Endothelial cell of umbilical vein (primary cell): Measurements from ENCODE around the gene TBC1D5. TPM values are rescaled to one million over a fixed set of nuclear protein-coding genes. Genes with fewer than 3 reads are reported as not detected.

ENCODE experiments used
- BruUV-seq: library from RNA; stranded (reverse); fragments of 400-500 nt; replicated peaks from 2 replicates; lab custom pipeline; 2021; lab: Mats Ljungman, UMichigan
- CTCF ChIA-PET: fragments of 300-600, 350-600 bp; sonication (Branson Sonifier 250); formaldehyde crosslinking; loops from one replicate; lab custom pipeline; 2021; ENCODE audit warnings: antibody characterized with exemption, inconsistent platforms; lab: Charles Lee
- POLR2A ChIA-PET: fragments of 300-600, 350-600 bp; sonication (Branson Sonifier 250); formaldehyde crosslinking; loops from one replicate; lab custom pipeline; 2021; ENCODE audit warnings: antibody characterized with exemption, inconsistent platforms; lab: Charles Lee
- DNase-seq: peaks from one replicate; pipeline ENCODE4 v3.0.0-alpha.2; 2011; ENCODE audit warnings: low read depth, low spot score
- FAIRE-seq: peaks from 2 replicates; lab custom pipeline; 2011; peaks lifted over from hg19 to GRCh38; lab: Jason Lieb, UNC
- H2AFZ ChIP-seq: 2 replicates; pipeline ENCODE4 v1.6.0; 2012; ENCODE audit warnings: low read depth, low read length, control low read depth, inconsistent platforms
- H3K27ac ChIP-seq: 2 replicates; pipeline ENCODE4 v1.5.1; 2011; ENCODE audit warnings: low read depth, mild to moderate bottlenecking, control low read depth, low read length, moderate library complexity; ENCODE audit not compliant: insufficient read depth
- H3K27me3 ChIP-seq, 2 experiments: 2 replicates each; pipeline versions ENCODE4 v1.6.0 to v1.6.1; 2011; ENCODE audit warnings: low read length in 2 of 2, mixed read lengths in 1 of 2; ENCODE audit not compliant: control insufficient read depth in 2 of 2, insufficient read depth in 2 of 2
- H3K36me3 ChIP-seq, 2 experiments: 2 replicates in 1 of 2; 3 replicates in 1 of 2; pipeline ENCODE4 v1.5.1; 2011; ENCODE audit warnings: low read length in 2 of 2, mild to moderate bottlenecking in 1 of 2, moderate library complexity in 1 of 2; ENCODE audit not compliant: control insufficient read depth in 2 of 2, insufficient read depth in 2 of 2; ENCODE audit errors: extremely low read depth in 1 of 2
- H3K4me1 ChIP-seq: 3 replicates; pipeline ENCODE4 v1.5.1; 2011; ENCODE audit warnings: mild to moderate bottlenecking, low read length; ENCODE audit not compliant: control insufficient read depth, insufficient read depth; ENCODE audit errors: extremely low read depth
- H3K4me2 ChIP-seq: 2 replicates; pipeline ENCODE4 v1.6.1; 2011; ENCODE audit warnings: low read length, control low read depth, mixed read lengths; ENCODE audit not compliant: insufficient read depth
- H3K4me3 ChIP-seq, 3 experiments: fragments of 200-600 bp in 1 of 3; sonication (generic), shearing (Covaris generic) in 1 of 3; replicated peaks in 1 of 3; 2 replicates each; pipeline ENCODE4 v1.5.1; 2011 to 2016; ENCODE audit warnings: control low read depth in 3 of 3, low read length in 3 of 3, mild to moderate bottlenecking in 2 of 3, inconsistent platforms in 1 of 3, low read depth in 1 of 3, moderate library complexity in 1 of 3; ENCODE audit not compliant: insufficient read depth in 1 of 3
- H3K79me2 ChIP-seq: 2 replicates; pipeline ENCODE4 v1.6.0; 2012; ENCODE audit warnings: low read length, inconsistent platforms; ENCODE audit not compliant: control insufficient read depth, insufficient read depth
- H3K9ac ChIP-seq: replicated peaks from 2 replicates; pipeline ENCODE3; 2011; ENCODE audit warnings: low read length, control low read depth; ENCODE audit not compliant: insufficient read depth; ENCODE audit errors: extremely low read depth
- H3K9me1 ChIP-seq: replicated peaks from 3 replicates; pipeline ENCODE4 v1.6.0; 2011; ENCODE audit warnings: mild to moderate bottlenecking, low read length; ENCODE audit not compliant: control insufficient read depth, insufficient read depth; ENCODE audit errors: extremely low read depth
- H3K9me3 ChIP-seq: replicated peaks from 2 replicates; pipeline ENCODE4 v1.5.1; 2012; ENCODE audit warnings: low read length, inconsistent platforms; ENCODE audit not compliant: control insufficient read depth, insufficient read depth
- H4K20me1 ChIP-seq: replicated peaks from 2 replicates; pipeline ENCODE3; 2011; ENCODE audit warnings: mild to moderate bottlenecking, low read length; ENCODE audit not compliant: control insufficient read depth, insufficient read depth; ENCODE audit errors: extremely low read depth
- CTCF ChIP-seq, 2 donors: IDR thresholded peaks; 1 replicate in 1 of 2; 2 replicates in 1 of 2; pipeline ENCODE4 v1.5.1; 2011; ENCODE audit warnings: low read length in 2 of 2, mild to moderate bottlenecking in 2 of 2, moderate library complexity in 2 of 2, control low read depth in 1 of 2, inconsistent platforms in 1 of 2, low read depth in 1 of 2; ENCODE audit not compliant: insufficient read depth in 1 of 2; ENCODE audit errors: extremely low read depth in 1 of 2
- EZH2 ChIP-seq: IDR thresholded peaks from 2 replicates; pipeline ENCODE4 v1.6.1; 2012; ENCODE audit warnings: borderline replicate concordance, low read depth, mild to moderate bottlenecking, moderate library complexity, low read length, inconsistent platforms; ENCODE audit not compliant: severe bottlenecking
- FOS ChIP-seq: IDR thresholded peaks from 2 replicates; pipeline ENCODE4 v1.6.1; 2011; ENCODE audit warnings: mild to moderate bottlenecking, low read length, moderate library complexity, borderline replicate concordance; ENCODE audit not compliant: insufficient read depth
- GATA2 ChIP-seq: IDR thresholded peaks from 2 replicates; pipeline ENCODE4 v1.7.0; 2011; ENCODE audit warnings: low read depth, mild to moderate bottlenecking, moderate library complexity, mixed read lengths, low read length; ENCODE audit not compliant: insufficient read length, insufficient read depth
- JUN ChIP-seq: IDR thresholded peaks from 2 replicates; pipeline ENCODE4 v1.6.1; 2011; ENCODE audit warnings: borderline replicate concordance, low read depth; ENCODE audit not compliant: insufficient read length, insufficient read depth
- MAX ChIP-seq: IDR thresholded peaks from 2 replicates; pipeline ENCODE4 v1.6.1; 2011; ENCODE audit not compliant: insufficient read depth, insufficient read length
- MYC ChIP-seq: IDR thresholded peaks from one replicate; pipeline ENCODE4 v1.6.1; 2011; ENCODE audit warnings: mild to moderate bottlenecking, low read depth, low read length
- POLR2A ChIP-seq: IDR thresholded peaks from 2 replicates; pipeline ENCODE4 v1.6.1; 2012; ENCODE audit warnings: low read depth, mild to moderate bottlenecking, control low read depth, low read length
- POLR2AphosphoS5 ChIP-seq: IDR thresholded peaks from 2 replicates; pipeline ENCODE4 v1.6.1; 2012; ENCODE audit warnings: low read depth, mild to moderate bottlenecking, control low read depth, low read length, moderate library complexity; ENCODE audit not compliant: insufficient read depth
- dilution Hi-C: fragments of 300-500 bp; cut with MboI; formaldehyde crosslinking; loops from one replicate; pipeline ENCODE4 v1.15.0; 2019; ENCODE audit warnings: low sequenced_read_pairs; ENCODE audit not compliant: extremely low pct_ligation_motif_present
- intact Hi-C: fragments of 100-400 bp; cut with micrococcal nuclease; formaldehyde crosslinking; loops from one replicate; pipeline ENCODE4 v1.10.0; 2022
- polyA plus RNA-seq, 4 experiments: library from polyadenylated mRNA; depleted of rRNA in 3 of 4; stranded (reverse) in 3 of 4; unstranded in 1 of 4; fragments of >200 nt; gene quantifications; 2 replicates each; pipeline versions ENCODE4 v1.2.1 to v1.2.3, GENCODE V29; 2011 to 2012; ENCODE audit warnings: missing spikeins in 1 of 4
- total RNA-seq: library from RNA; stranded (reverse); gene quantifications from 2 replicates; pipeline ENCODE4 v1.2.3, GENCODE V29; 2021

TBC1D5 gene
- total and polyA plus RNA-seq, 2 donors (not counting 3 experiments of a cell fraction or from before 2014, with no cell fraction given) = 17.5 to 44.7 TPM

GRCh38 chr3:17356585-17356984 is 385.8 kb downstream of the TBC1D5 start:
- no peaks in the 10 kb centered on the region for H4K20me1 ChIP-seq
- TF ChIP-seq MYC (no peak), EZH2 (no peak), POLR2AphosphoS5 (no peak), GATA2 (no peak), FOS (no peak), POLR2A (no peak), CTCF (IDR thresholded peaks at IDR 0.05; ENCODE audit: extremely low read depth in 1 of 2, insufficient read depth in 1 of 2, low read depth in 1 of 2, low read length in 2 of 2) (no peak), JUN (no peak), MAX (no peak)
- no peaks in the 10 kb centered on the region for H3K4me1 ChIP-seq
- DNase-seq = no peak
- no peaks in the 10 kb centered on the region for H3K27me3 ChIP-seq
- H3K9me3 ChIP-seq = no peaks in the 10 kb centered on the region
- FAIRE-seq = no peak
- H3K9ac ChIP-seq = no peak overlapping the region
- ChIA-PET POLR2A (no interaction called here), CTCF (no interaction called here)
- H3K9me1 ChIP-seq = no peaks in the 10 kb centered on the region
- no peak overlapping the region for H3K4me2 ChIP-seq
- dilution Hi-C loops = no loop called here
- BruUV-seq = no TSS peak
- no peak overlapping the region for H2AFZ ChIP-seq
- intact Hi-C loops = no loop called here
- no peaks in the 10 kb centered on the region for H3K36me3 ChIP-seq
- no peak overlapping the region for H3K4me3 ChIP-seq
- H3K27ac ChIP-seq = no peak overlapping the region
- no peaks in the 10 kb centered on the region for H3K79me2 ChIP-seq
